Large intestine (tissue), 3 donors: ENCODE results near the gene TCEANC. TPM values are rescaled to one million over a fixed set of nuclear protein-coding genes. Genes with fewer than 3 reads are reported as not detected.
A peak's percentile ranks its signal among the peaks of the same experiment; 100 is the strongest.
"Not testable (repeated sequence)": the region's sequence is repeated elsewhere in the genome, so short reads cannot be mapped to it uniquely, and the experiment has no call there.

Experiments used
- DNase-seq, 2 donors: peaks; one replicate each; pipeline versions ENCODE4 v3.0.0 to v3.0.0-alpha.2; 2013
- H3K27ac ChIP-seq: one replicate; pipeline ENCODE4 v1.5.1; 2013; ENCODE audit warnings: low read length
- H3K27me3 ChIP-seq: 2 replicates; pipeline ENCODE4 v1.6.1; 2013; ENCODE audit warnings: low read length; ENCODE audit not compliant: control insufficient read depth, insufficient read depth
- H3K36me3 ChIP-seq: 2 replicates; pipeline ENCODE4 v1.6.1; 2013; ENCODE audit warnings: low read length; ENCODE audit not compliant: control insufficient read depth, insufficient read depth
- H3K4me1 ChIP-seq: one replicate; pipeline ENCODE4 v1.6.1; 2013; ENCODE audit warnings: low read length; ENCODE audit not compliant: control insufficient read depth, insufficient read depth
- H3K4me3 ChIP-seq: one replicate; pipeline ENCODE4 v1.5.1; 2013; ENCODE audit warnings: low read length
- H3K9me3 ChIP-seq: one replicate; pipeline ENCODE4 v1.6.1; 2013; ENCODE audit warnings: mild to moderate bottlenecking, low read depth, low read length, moderate library complexity; ENCODE audit not compliant: control insufficient read depth
- WGBS: methylation state at CpG from one replicate; pipeline ENCODE4 v1.1.5; 2013; ENCODE audit warnings: low lambda C conversion rate; ENCODE audit not compliant: insufficient coverage; 5-methylcytosine and 5-hydroxymethylcytosine counted together
- polyA plus RNA-seq: library from polyadenylated mRNA; unstranded; fragments of 120-200 nt; gene quantifications from one replicate; pipeline ENCODE4 v1.2.1, GENCODE V29; 2013

Gene TCEANC
- polyA plus RNA-seq, 1 donor, result 3.6 TPM

GRCh38 chrX:13655674-13656073 is 2.7 kb downstream of the TCEANC start:
- no CpG with 5 or more reads among the region's 3 CpGs for WGBS
- Histone ChIP-seq H3K27ac (no peak overlapping the region), H3K36me3 (peaks cover 6% of the 10 kb centered on the region), H3K4me1 (peaks cover 3% of the 10 kb centered on the region), H3K4me3 (no peak overlapping the region), H3K27me3 (no peaks in the 10 kb centered on the region), H3K9me3 (no peaks in the 10 kb centered on the region)
- DNase-seq, result no peak

GRCh38 chrX:13658602-13659001 is 5.7 kb downstream of the TCEANC start:
- H3K9me3 ChIP-seq, result no peaks in the 10 kb centered on the region
- no peaks in the 10 kb centered on the region for H3K4me1 ChIP-seq
- no peaks in the 10 kb centered on the region for H3K27me3 ChIP-seq
- peaks cover 6% of the 10 kb centered on the region for H3K36me3 ChIP-seq
- WGBS, result no CpG with 5 or more reads among the region's 2 CpGs
- DNase-seq, result peak; percentile 22
- no peak overlapping the region for H3K27ac ChIP-seq
- H3K4me3 ChIP-seq, result no peak overlapping the region

GRCh38 chrX:13659063-13659462 is 6.1 kb downstream of the TCEANC start:
- Histone ChIP-seq H3K4me1 (no peaks in the 10 kb centered on the region), H3K36me3 (peaks cover 6% of the 10 kb centered on the region), H3K27ac (no peak overlapping the region), H3K9me3 (no peaks in the 10 kb centered on the region), H3K27me3 (no peaks in the 10 kb centered on the region), H3K4me3 (no peak overlapping the region)
- DNase-seq, result no peak
- WGBS, result no CpG with 5 or more reads among the region's 6 CpGs

GRCh38 chrX:13661735-13662288 is 8.9 kb downstream of the TCEANC start:
- no CpG with 5 or more reads among the region's 6 CpGs for WGBS
- no peak overlapping the region for H3K4me3 ChIP-seq

GRCh38 chrX:13662355-13662791 is 9.4 kb downstream of the TCEANC start:
- peak in 1 of 2 donors; percentile 4 for DNase-seq
- no CpG with 5 or more reads among the region's 6 CpGs for WGBS
- H3K9me3 ChIP-seq, result no peaks in the 10 kb centered on the region
- no peaks in the 10 kb centered on the region for H3K4me1 ChIP-seq
- no peaks in the 10 kb centered on the region for H3K27me3 ChIP-seq
- no peaks in the 10 kb centered on the region for H3K36me3 ChIP-seq
- no peak overlapping the region for H3K4me3 ChIP-seq
- H3K27ac ChIP-seq, result peak overlapping the region; percentile 17

More at GRCh38 chrX:13661735-13662288, 8.9 kb downstream of the TCEANC start:
- Histone ChIP-seq H3K27me3 (no peaks in the 10 kb centered on the region), H3K4me1 (no peaks in the 10 kb centered on the region), H3K9me3 (no peaks in the 10 kb centered on the region), H3K27ac (no peak overlapping the region), H3K36me3 (no peaks in the 10 kb centered on the region)
- no peak for DNase-seq

- WGBS, result no CpG with 5 or more reads among the region's 3 CpGs
- Histone ChIP-seq H3K4me3 (no peak overlapping the region), H3K36me3 (no peaks in the 10 kb centered on the region), H3K27me3 (no peaks in the 10 kb centered on the region), H3K9me3 (no peaks in the 10 kb centered on the region), H3K27ac (no peak overlapping the region), H3K4me1 (no peaks in the 10 kb centered on the region)
- no peak for DNase-seq
These were observed 11.1 kb downstream of the TCEANC start for GRCh38 chrX:13664020-13664419.

- no peaks in the 10 kb centered on the region for H3K4me1 ChIP-seq
- H3K27ac ChIP-seq, result no peak overlapping the region
- no CpG with 5 or more reads among the region's 3 CpGs for WGBS
- DNase-seq, result no peak
- no peak overlapping the region for H3K4me3 ChIP-seq
- H3K36me3 ChIP-seq, result no peaks in the 10 kb centered on the region
- no peaks in the 10 kb centered on the region for H3K27me3 ChIP-seq
- no peaks in the 10 kb centered on the region for H3K9me3 ChIP-seq
These were observed 13.9 kb downstream of the TCEANC start for GRCh38 chrX:13666836-13667235.

GRCh38 chrX:13667919-13668318 is 15.0 kb downstream of the TCEANC start:
- H3K4me1 ChIP-seq, result no peaks in the 10 kb centered on the region
- DNase-seq, result no peak
- no peaks in the 10 kb centered on the region for H3K27me3 ChIP-seq
- no peak overlapping the region for H3K4me3 ChIP-seq
- H3K36me3 ChIP-seq, result no peaks in the 10 kb centered on the region
- H3K27ac ChIP-seq, result no peak overlapping the region
- H3K9me3 ChIP-seq, result no peaks in the 10 kb centered on the region

GRCh38 chrX:13669246-13669737 is 16.4 kb downstream of the TCEANC start:
- Histone ChIP-seq H3K4me3 (no peak overlapping the region), H3K27ac (peak overlapping the region; percentile 87), H3K4me1 (no peaks in the 10 kb centered on the region), H3K27me3 (no peaks in the 10 kb centered on the region), H3K36me3 (no peaks in the 10 kb centered on the region), H3K9me3 (no peaks in the 10 kb centered on the region)
- WGBS, result no CpG with 5 or more reads among the region's 9 CpGs
- DNase-seq, result peak; percentile 92 to 93

GRCh38 chrX:13669755-13670154 is 16.8 kb downstream of the TCEANC start:
- WGBS, result no CpG with 5 or more reads among the region's 8 CpGs
- not testable (repeated sequence) for H3K4me3 ChIP-seq, H3K4me1 ChIP-seq, H3K27me3 ChIP-seq, H3K9me3 ChIP-seq, H3K36me3 ChIP-seq, DNase-seq
- H3K27ac ChIP-seq, result peak overlapping the region; percentile 87

GRCh38 chrX:13670197-13670596 is 17.3 kb downstream of the TCEANC start:
- Histone ChIP-seq H3K4me1 (no peaks in the 10 kb centered on the region), H3K36me3 (no peaks in the 10 kb centered on the region), H3K4me3 (no peak overlapping the region), H3K9me3 (no peaks in the 10 kb centered on the region), H3K27me3 (no peaks in the 10 kb centered on the region), H3K27ac (no peak overlapping the region)
- no peak for DNase-seq
- WGBS, result no CpG with 5 or more reads among the region's 5 CpGs
